Kasumi-1 (cell line): ENCODE results near the gene KCNJ6.
A peak's percentile ranks its signal among the peaks of the same experiment; 100 is the strongest.

Source experiments
- DNase-seq, 2 experiments: peaks; one replicate each; lab custom pipeline; 2025; lab: John Stamatoyannopoulos, UW

KCNJ6 gene

DNA sequence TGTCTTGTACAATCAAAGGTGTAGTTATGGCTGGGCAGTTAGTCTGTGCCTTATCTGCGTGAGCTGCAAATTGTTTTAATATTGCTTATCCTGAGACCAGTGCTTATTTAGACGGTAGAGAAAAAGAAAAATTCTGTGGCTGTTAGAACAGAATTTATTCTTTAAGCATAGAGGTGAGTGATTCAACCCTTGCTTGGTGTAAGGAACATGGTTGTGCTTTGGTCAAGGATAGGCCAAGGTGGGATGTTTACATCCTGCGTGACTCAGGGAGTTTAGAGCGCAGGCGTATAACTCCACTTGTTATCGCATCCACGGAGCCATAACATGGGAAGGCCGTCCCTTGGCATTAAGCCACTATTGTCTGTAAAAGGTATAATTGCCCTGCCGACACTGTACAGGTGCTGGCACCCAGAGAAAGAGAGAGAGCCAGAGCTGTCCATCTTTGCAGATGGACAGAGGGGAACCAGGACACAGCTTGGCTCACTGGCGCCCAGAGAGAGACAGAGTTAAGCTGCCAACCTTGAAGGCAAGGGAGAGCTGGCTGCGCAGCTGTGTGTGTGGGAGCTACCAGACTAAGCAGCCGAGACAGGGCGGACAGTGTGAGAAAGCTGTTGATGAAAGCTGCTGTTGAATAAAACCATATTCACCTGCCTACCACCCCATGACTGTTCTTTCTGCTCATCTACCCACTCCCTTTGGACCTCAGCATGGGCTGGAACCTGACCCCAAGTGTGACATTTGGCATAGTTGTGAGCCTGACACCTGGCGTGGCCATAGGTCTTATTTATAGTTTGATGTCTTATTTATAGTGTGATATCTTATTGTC, 349.3 kb downstream of the KCNJ6 start:
- no peak for DNase-seq

DNA sequence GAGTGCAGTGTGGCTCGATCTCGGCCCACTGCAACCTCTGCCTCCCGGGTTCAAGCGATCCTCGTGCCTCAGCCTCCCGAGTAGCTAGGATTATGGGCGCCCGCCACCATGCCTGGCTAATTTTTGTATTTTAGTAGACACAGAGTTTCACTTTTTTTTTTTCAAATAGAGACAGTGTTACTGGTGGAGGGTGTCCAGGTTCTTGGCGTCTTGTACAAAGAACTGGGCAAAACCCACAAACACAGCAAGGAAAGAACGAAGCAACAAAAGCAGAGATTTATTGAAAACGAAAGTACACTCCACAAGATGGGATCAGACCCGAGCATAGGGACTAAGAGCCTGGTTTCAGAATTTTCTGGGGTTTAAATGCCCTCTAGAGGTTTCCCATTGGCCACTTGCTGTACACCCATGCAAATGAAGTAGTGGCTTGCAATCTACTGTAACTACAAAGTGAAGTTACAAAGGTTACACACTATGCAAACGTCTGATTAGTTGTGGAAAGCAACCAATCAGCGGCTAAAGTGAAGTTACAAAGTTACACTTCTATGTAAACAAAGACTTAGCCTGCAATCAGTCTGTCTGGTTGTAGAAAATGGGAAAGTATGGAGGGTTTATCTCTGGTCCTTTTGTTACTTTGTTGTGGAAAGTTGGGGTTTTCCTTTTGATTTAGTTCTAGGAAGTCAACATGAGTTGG, 350.6 kb downstream of the KCNJ6 start:
- peak; percentile 64 to 78 for DNase-seq

DNA sequence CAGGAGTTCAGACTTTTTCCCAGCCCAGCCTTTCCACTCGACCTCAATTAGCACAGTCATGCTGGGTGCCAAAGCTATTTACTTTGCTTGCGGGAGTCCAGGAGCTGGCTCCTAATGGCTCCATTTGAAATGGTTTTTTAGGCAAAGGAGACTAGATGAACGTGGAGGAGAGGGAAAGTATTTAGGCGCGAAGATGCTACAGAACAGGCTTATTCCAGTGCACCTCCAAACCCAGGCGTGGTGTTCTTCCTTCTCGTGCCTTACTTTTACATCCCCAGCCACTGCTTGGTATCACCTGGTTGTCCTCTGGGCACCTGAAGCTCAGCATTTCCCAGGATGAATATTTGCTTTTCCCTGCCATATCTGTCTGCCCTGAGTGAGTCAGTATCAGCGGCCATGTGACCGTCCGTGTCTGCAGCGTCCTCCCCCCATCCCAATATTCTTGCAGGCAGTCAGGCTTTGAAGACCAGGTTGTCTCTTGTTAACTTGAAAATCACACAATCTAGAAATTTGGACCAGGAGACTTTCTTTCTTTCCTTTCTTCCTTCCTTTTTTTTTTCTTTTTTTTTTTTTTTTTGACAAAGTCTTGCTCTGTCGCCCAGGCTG, 351.2 kb downstream of the KCNJ6 start:
- peak; percentile 3 to 33 for DNase-seq

DNA sequence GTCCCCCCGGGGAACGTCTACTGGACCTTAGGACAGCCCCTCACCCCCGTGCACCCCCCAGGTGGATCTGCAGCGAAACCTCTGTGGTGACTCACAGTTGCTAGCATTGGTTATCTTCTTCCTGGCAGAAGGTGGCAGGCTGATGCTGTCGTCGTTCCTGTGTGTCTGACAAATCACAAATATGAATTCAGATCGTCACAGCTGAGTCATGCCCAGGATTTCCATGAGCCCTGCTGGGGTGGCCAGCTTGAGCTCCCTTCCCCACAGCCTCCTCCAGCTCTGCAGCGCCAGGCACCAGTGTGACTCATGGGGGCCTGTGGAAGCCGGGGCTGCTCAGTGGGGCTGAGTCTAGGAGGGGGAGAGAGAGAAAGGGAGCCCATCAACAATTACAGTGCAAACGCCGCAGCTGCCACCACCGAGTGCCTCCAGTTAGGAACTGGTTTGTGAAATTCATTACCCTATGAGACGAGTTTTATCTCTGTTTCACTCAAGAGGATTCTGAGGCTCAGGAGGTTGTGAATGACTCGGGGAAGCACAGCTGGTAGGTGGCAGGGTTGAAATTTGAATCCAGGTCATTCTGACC, 351.8 kb downstream of the KCNJ6 start:
- DNase-seq, result peak; percentile 87 to 89

DNA sequence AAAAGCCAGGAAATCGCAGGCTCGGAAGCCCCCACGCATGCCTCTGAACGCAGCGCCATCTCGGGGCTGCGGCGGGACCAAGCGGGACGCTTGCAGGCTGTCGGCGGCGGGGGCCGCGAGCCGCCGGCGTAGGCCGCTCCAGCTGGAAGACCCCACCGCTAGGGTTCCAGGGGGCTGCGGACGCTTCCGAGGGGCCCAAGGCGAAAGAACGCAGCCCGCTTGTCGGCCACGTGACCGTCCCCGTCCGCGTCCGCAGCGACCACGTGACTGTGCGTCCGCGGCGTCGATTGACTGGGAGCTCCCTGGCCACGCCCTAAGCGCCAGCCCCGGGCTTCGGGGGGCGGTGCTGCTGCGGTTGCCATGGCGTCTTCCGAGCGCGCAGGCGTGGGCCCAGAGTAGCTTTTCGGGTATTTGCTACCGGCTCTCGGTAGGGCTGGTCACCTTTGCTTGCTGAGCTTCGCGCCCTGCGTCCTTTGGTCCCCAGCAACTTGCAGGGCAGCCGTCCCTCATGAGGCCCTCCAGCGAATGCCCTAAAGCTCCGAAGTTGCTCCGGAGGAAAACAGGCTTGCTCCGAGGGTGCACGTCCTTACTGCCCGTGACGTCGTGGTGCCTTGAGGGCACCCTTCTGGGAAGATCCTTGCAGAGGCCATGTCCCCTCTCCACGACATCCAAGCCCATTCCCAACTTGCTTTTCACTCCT, 352.5 kb downstream of the KCNJ6 start:
- peak; percentile 88 to 90 for DNase-seq

DNA sequence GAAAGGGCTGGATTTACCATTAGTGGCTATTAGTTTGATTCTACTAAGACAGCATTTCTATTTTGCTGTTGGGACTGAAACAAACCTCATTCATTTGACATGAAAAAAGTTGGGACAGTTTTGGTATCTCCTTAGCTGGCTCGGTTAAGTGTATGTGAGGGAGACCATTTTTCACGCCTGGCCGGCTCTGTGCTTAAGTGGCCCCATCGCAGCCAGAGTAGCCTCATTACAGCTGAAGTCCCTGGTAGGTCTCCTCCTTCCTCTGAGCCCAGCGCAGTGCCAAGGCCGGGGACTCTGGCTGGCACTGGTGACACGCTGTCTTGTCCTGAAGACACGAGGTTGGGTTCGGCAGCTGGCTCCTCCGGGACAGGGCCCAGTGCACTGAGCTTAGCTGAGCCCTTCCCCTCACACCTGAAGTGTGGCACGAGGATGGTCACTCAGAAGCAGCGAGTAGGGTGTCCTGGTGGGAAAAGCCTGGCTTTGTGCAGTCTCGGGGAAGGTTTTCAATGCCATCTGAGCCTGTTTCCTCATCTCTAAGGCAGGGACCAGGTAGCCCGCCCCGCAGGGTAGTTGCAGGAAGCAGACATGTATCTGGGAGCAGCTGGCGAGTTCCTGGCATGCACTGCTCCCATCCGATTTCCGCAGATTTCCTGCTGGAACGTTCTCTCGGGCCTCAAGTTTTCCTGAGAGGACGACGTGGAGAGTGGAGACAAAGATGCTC, 353.2 kb downstream of the KCNJ6 start:
- peak; percentile 47 to 54 for DNase-seq

DNA sequence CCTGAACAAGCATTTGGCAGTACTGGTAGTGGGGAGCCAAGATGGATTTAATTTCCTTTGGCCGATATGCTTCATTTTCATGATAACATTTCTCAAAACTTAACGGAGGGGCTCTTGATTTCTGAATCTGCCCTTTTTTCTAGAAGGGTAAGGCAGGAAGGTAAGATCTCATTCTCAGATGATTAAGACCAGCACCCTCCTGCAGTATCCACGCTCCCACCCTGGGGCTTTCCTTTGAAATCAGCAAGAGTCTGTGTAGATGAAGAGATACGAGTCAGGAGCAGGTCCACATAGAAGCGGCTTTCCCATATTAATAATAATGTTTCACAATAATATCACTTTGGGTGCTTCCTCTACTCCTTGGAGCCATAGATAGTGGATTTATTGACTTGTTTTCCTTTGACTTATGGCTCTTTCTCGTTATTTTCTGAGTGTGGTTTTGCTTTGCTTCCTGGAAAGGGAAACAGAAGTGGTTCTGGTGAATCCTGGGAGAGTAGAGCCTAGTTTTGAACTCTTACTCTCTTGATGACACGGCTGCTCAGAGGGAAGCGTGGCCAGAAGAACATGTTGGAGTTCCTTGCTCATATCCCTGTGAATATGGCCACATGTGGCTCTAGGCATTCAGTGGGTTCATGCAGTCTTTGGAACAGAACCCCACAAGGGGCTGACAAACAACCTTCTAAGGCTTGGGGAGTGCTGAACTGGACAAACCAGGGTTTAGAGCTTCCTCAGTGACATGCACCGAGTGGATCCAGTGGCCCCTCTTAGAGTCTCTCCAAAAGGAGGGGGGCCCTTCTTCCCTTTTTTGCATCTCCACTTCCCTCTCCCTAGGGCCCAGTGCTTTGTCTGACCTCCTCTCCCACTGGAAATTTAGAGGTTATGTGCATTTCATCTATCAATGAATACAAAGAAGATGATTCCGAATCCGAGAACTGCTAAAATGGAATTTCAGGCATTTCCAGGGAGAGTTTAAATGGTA, 354.0 kb downstream of the KCNJ6 start:
- DNase-seq, result peak; percentile 10 to 15

DNA sequence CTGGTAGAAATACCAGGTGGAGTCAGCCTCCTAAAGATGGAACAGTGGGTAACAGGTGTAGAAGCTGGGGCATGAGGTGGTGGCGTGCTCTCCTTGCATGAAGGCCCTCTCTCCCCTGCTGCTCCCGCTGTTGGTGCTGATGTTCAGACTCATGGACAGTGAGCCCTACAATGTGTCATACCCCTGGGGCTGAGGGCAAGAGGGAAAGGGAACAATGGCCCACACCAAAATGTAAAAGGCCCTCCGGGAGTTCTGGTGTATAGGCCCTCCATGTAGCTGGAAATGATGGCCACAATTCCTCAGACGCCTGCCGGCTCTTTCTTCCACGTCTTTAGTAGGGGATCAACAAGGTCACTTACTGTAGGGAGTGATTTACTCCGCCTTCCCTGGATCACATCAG, 354.8 kb downstream of the KCNJ6 start:
- DNase-seq, result no peak

DNA sequence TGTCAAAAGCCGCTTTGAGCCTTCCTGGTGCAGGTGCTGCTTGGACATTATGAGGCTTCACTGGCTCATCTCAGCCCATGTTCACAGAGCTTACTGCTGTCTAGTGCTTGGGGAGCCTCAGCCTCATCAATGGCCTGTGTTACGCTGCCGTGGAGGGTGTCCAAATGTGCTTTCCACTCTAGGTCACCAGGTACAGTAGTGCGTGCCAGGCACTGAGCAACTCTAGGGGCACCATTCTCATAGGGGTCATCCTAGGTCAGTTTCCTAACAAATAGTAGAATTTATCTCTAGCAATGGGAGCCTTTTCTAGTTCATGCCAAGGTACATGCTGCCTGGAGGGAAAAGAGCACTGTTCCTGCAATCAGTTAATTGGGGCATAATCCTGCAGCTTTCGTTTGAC, 355.9 kb downstream of the KCNJ6 start:
- DNase-seq, result no peak

DNA sequence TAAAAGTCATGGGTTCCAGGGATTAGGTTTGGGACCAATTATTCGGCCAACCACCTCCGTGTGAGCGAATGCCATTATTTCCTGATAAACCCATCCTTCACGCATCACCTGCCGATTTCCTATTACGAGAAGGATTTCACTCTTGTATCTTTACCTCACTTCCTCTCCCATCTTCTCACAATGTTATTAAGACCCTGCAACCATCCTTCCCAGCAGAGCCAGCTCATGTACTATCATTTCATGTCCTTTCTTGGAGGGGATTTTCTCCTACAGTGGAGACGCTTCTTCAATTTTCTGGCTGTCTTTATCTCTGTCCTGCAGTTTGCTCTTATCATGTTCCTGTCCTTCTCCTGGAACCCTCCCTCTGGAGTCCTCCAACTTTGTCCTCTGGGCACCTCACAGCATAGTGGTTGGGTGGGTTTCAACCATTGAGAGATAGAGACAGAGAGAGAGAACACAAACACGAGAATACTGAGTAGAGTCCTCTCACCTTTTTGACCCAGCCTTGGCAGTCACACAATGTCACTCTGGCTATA, 357.5 kb downstream of the KCNJ6 start:
- no peak for DNase-seq
